GM23248 (cell line): ENCODE results near the gene UCP3. TPM values are rescaled to one million over a fixed set of nuclear protein-coding genes. Genes with fewer than 3 reads are reported as not detected.

Experiments used
- DNase-seq: peaks from one replicate; pipeline ENCODE4 v3.0.0-alpha.2; 2015
- H2AFZ ChIP-seq: fragments of 200-600 bp; sonication (generic); 2 replicates; pipeline ENCODE4 v1.6.1; 2016; ENCODE audit warnings: antibody characterized with exemption
- H3F3A ChIP-seq: fragments of 200-600 bp; sonication (generic); 2 replicates; pipeline ENCODE4 v1.6.1; 2016; ENCODE audit warnings: mild to moderate bottlenecking, antibody characterized with exemption, mixed run types; ENCODE audit not compliant: insufficient read depth
- H3K27ac ChIP-seq: fragments of 200-600 bp; sonication (generic); 2 replicates; pipeline ENCODE4 v1.5.1; 2016; ENCODE audit warnings: mild to moderate bottlenecking
- H3K27me3 ChIP-seq: fragments of 200-600 bp; sonication (generic); replicated peaks from 2 replicates; pipeline ENCODE4 v1.6.1; 2016; ENCODE audit warnings: mild to moderate bottlenecking; ENCODE audit not compliant: insufficient read depth
- H3K36me3 ChIP-seq: fragments of 200-600 bp; sonication (generic); 2 replicates; pipeline ENCODE4 v1.6.1; 2016; ENCODE audit warnings: low read depth, mild to moderate bottlenecking
- H3K4me1 ChIP-seq: fragments of 200-600 bp; sonication (generic); 2 replicates; pipeline ENCODE4 v1.6.1; 2016; ENCODE audit warnings: mild to moderate bottlenecking; ENCODE audit not compliant: insufficient read depth
- H3K4me2 ChIP-seq: fragments of 200-600 bp; sonication (generic); one replicate; pipeline ENCODE4 v1.6.1; 2016; ENCODE audit warnings: mild to moderate bottlenecking; ENCODE audit not compliant: unreplicated experiment
- H3K4me3 ChIP-seq: fragments of 200-600 bp; sonication (generic); 2 replicates; pipeline ENCODE4 v1.5.1; 2016; ENCODE audit warnings: mild to moderate bottlenecking
- H3K79me2 ChIP-seq: fragments of 200-600 bp; sonication (generic); 2 replicates; pipeline ENCODE4 v1.6.1; 2016; ENCODE audit warnings: mild to moderate bottlenecking; ENCODE audit not compliant: insufficient read depth
- H3K9ac ChIP-seq: fragments of 200-600 bp; sonication (generic); 2 replicates; pipeline ENCODE4 v1.6.1; 2016; ENCODE audit warnings: mild to moderate bottlenecking
- H3K9me2 ChIP-seq: fragments of 200-600 bp; sonication (generic); 2 replicates; pipeline ENCODE4 v1.6.1; 2016; ENCODE audit warnings: mixed run types, mild to moderate bottlenecking, moderate library complexity; ENCODE audit not compliant: insufficient read depth
- H3K9me3 ChIP-seq: fragments of 200-600 bp; sonication (generic); one replicate; pipeline ENCODE4 v1.6.1; 2017; ENCODE audit warnings: low read depth
- H4K20me1 ChIP-seq: fragments of 200-600 bp; sonication (generic); 2 replicates; pipeline ENCODE4 v1.6.0; 2016; ENCODE audit not compliant: insufficient read depth
- EZH2 ChIP-seq: fragments of 200-600 bp; sonication (generic); IDR thresholded peaks from 2 replicates; pipeline ENCODE4 v1.6.1; 2018; ENCODE audit warnings: antibody characterized with exemption, mild to moderate bottlenecking; ENCODE audit not compliant: insufficient read depth, poor library complexity, severe bottlenecking
- EZH2phosphoT487 ChIP-seq: fragments of 200-600 bp; sonication (generic); IDR thresholded peaks from 2 replicates; pipeline ENCODE4 v1.6.1; 2018; ENCODE audit warnings: antibody characterized with exemption, moderate library complexity, mild to moderate bottlenecking, low read depth; ENCODE audit not compliant: insufficient read depth
- WGBS, 2 experiments: methylation state at CpG; one replicate each; pipeline ENCODE4 v1.1.6; 2015 to 2017; ENCODE audit warnings: low lambda C conversion rate in 2 of 2, low coverage in 1 of 2; ENCODE audit errors: missing lambda C conversion rate in 2 of 2; 5-methylcytosine and 5-hydroxymethylcytosine counted together
- in situ Hi-C: fragments of 300-500 bp; cut with MboI; formaldehyde crosslinking; loops from 2 replicates; pipeline ENCODE4 v1.15.0; 2020
- polyA plus RNA-seq: library from polyadenylated mRNA; unstranded; fragments of >200 nt; fragmentation: Nextera tagmentation; extraction: Ambion mirVana; gene quantifications from 2 replicates; pipeline ENCODE4 v1.2.1, GENCODE V29; 2016
- total RNA-seq: library from RNA; depleted of rRNA; stranded (reverse); fragments of >200 nt; shearing (Covaris generic); gene quantifications from 2 replicates; pipeline ENCODE4 v1.2.3, GENCODE V29; 2014

UCP3 gene
- total and polyA plus RNA-seq, 2 experiments from 2014 or later, result 0.11 TPM; not detected in 1

DNA sequence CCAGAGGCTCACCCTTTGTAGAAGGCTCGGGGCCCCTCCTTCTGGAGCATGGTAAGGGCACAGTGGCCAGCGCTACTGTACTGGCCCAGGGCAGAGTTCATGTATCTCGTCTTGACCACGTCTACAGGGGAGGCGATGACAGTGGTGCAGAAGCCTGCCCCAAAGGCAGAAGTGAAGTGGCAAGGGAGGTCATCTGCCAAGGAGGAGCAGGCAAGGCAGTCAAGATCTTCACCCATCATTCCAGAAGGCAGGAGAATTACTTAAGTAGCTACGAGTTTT lies 33.5 kb downstream of the UCP3 start:
- Histone ChIP-seq H3K9me3 (no peaks in the 10 kb centered on the region), H3K9me2 (no peaks in the 10 kb centered on the region), H3K4me1 (peaks cover 10% of the 10 kb centered on the region; the same call in 1 of the 2 replicates), H3K4me2 (no peak overlapping the region), H3K9ac (no peak overlapping the region), H3K27ac (no peak overlapping the region), H3K79me2 (no peaks in the 10 kb centered on the region), H3K36me3 (no peaks in the 10 kb centered on the region), H3K4me3 (no peak overlapping the region), H4K20me1 (no peaks in the 10 kb centered on the region), H3F3A (peaks cover 9% of the 10 kb centered on the region; the same call in 1 of the 2 replicates), H3K27me3 (no peaks in the 10 kb centered on the region), H2AFZ (no peak overlapping the region)
- WGBS, 2 experiments, result 93 to 95% methylated on average over 6 of the region's 6 CpGs
- in situ Hi-C loops, result no loop called here
- TF ChIP-seq EZH2 (no peak), EZH2phosphoT487 (no peak)
- no peak for DNase-seq

DNA sequence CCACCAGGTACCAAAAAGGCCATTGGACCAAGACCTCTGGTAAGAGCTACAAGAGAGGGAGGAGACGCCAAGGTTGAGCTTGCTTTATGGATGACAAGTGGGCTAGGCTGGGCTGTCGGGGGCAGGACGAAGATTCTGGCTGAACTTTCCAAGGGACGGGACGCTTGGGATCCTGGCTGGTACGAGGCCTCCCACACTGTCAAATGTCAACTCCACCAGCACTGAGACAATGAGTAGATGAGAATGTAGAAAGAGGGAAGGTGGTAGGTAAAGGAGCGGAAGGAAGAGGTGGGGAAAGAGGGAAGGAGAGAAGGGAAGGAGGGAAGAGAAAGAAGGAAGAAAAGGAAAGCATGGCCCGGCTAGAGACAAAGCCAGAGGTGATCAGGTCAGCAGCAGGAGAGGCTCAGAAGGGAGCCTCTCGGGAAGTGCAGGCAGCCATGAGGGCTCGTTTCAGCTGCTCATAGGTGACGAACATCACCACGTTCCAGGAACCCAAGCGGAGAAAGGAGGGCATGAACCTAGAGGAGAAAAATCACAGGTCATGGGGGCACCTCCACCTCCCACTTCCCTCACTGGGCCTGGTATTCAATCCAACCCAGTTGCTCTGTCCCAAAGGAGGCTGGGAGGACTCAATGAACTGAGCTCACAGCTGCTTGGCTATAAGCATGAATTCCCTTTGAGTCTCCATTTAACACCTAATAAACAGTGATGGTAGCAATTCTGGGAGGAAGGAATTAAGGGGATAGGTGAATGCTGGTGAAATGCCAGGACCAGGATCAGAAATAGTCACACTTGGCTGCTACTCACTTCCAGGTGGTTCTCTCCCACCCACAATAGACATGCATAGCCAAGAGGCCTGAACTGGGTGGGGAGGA lies 34.0 kb downstream of the UCP3 start:
- no peak overlapping the region for H2AFZ ChIP-seq
- no peaks in the 10 kb centered on the region for H3K9me2 ChIP-seq
- DNase-seq, result no peak
- no peaks in the 10 kb centered on the region for H3K27me3 ChIP-seq
- no peaks in the 10 kb centered on the region for H4K20me1 ChIP-seq
- H3K4me1 ChIP-seq, result peaks cover 10% of the 10 kb centered on the region; the same call in 1 of the 2 replicates
- no peak overlapping the region for H3K27ac ChIP-seq
- 89 to 90% methylated on average over 12 to 13 of the region's 13 CpGs for WGBS, 2 experiments
- no peaks in the 10 kb centered on the region for H3K9me3 ChIP-seq
- no peak for TF ChIP-seq EZH2
- peaks cover 9% of the 10 kb centered on the region; the same call in 1 of the 2 replicates for H3F3A ChIP-seq
- no peak overlapping the region for H3K4me2 ChIP-seq
- in situ Hi-C loops, result no loop called here
- no peak overlapping the region for H3K4me3 ChIP-seq
- no peaks in the 10 kb centered on the region for H3K79me2 ChIP-seq
- no peaks in the 10 kb centered on the region for H3K36me3 ChIP-seq
- no peak overlapping the region for H3K9ac ChIP-seq

- Histone ChIP-seq H2AFZ (no peak overlapping the region), H3K4me2 (no peak overlapping the region), H3K9ac (no peak overlapping the region), H3K9me3 (no peaks in the 10 kb centered on the region), H3K4me3 (no peak overlapping the region), H3K79me2 (no peaks in the 10 kb centered on the region), H3K27ac (no peak overlapping the region), H3F3A (no peaks in the 10 kb centered on the region), H3K9me2 (no peaks in the 10 kb centered on the region), H3K4me1 (peaks cover 10% of the 10 kb centered on the region; the same call in 1 of the 2 replicates), H3K27me3 (no peaks in the 10 kb centered on the region), H4K20me1 (no peaks in the 10 kb centered on the region), H3K36me3 (no peaks in the 10 kb centered on the region)
- WGBS, 2 experiments, result 82 to 85% methylated on average over 10 to 11 of the region's 11 CpGs
- TF ChIP-seq EZH2phosphoT487, result no peak
- TF ChIP-seq EZH2, result no peak
- no peak for DNase-seq
- in situ Hi-C loops, result no loop called here
These were observed 36.0 kb downstream of the UCP3 start for GRCh38 chr11:73972620-73973449.

- Histone ChIP-seq H4K20me1 (no peaks in the 10 kb centered on the region), H3K9me2 (no peaks in the 10 kb centered on the region), H3K9me3 (no peaks in the 10 kb centered on the region), H3K4me3 (no peak overlapping the region), H2AFZ (no peak overlapping the region), H3K79me2 (no peaks in the 10 kb centered on the region), H3K27ac (no peak overlapping the region), H3K27me3 (no peaks in the 10 kb centered on the region), H3K36me3 (no peaks in the 10 kb centered on the region), H3K9ac (no peak overlapping the region), H3K4me2 (no peak overlapping the region), H3K4me1 (peaks cover 10% of the 10 kb centered on the region; the same call in 1 of the 2 replicates), H3F3A (no peaks in the 10 kb centered on the region)
- 36 to 40% methylated on average over 1 of the region's 1 CpG for WGBS, 2 experiments
- TF ChIP-seq EZH2phosphoT487 (no peak), EZH2 (no peak)
- no peak for DNase-seq
- in situ Hi-C loops, result no loop called here
These were observed 36.7 kb downstream of the UCP3 start for GRCh38 chr11:73972187-73972586.
